CD14-positive monocyte (primary cell): Measurements from ENCODE around the gene UBE2J2. TPM values are rescaled to one million over a fixed set of nuclear protein-coding genes. Genes with fewer than 3 reads are reported as not detected.

Experiments used
- DNase-seq, 3 donors: peaks; one replicate each; pipeline ENCODE4 v3.0.0-alpha.2; 2011 to 2022
- H2AFZ ChIP-seq: 2 replicates; pipeline ENCODE4 v1.6.0; 2012; ENCODE audit warnings: mild to moderate bottlenecking, low read depth, low read length, inconsistent platforms; ENCODE audit not compliant: insufficient read depth, poor library complexity, severe bottlenecking
- H3K27ac ChIP-seq, 2 donors: 1 replicate in 1 of 2; 2 replicates in 1 of 2; pipeline ENCODE4 v1.5.1; 2012 to 2013; ENCODE audit warnings: low read length in 2 of 2, control low read depth in 1 of 2, inconsistent platforms in 1 of 2, low read depth in 1 of 2, mild to moderate bottlenecking in 1 of 2
- H3K27me3 ChIP-seq, 2 donors: one replicate each; pipeline versions ENCODE4 v1.6.0 to v1.6.1; 2011 to 2013; ENCODE audit warnings: low read length in 2 of 2; ENCODE audit not compliant: control insufficient read depth in 2 of 2, insufficient read depth in 2 of 2
- H3K36me3 ChIP-seq, 2 donors: replicated peaks in 1 of 2; 1 replicate in 1 of 2; 2 replicates in 1 of 2; pipeline versions ENCODE4 v1.5.1 to v1.6.1; 2012 to 2013; ENCODE audit warnings: low read length in 2 of 2, control low read depth in 1 of 2, inconsistent platforms in 1 of 2, mild to moderate bottlenecking in 1 of 2; ENCODE audit not compliant: insufficient read depth in 2 of 2, control insufficient read depth in 1 of 2
- H3K4me1 ChIP-seq, 2 donors: 1 replicate in 1 of 2; 2 replicates in 1 of 2; pipeline versions ENCODE4 v1.5.1 to v1.6.1; 2012 to 2013; ENCODE audit warnings: low read length in 2 of 2, control low read depth in 1 of 2, inconsistent platforms in 1 of 2, mild to moderate bottlenecking in 1 of 2, moderate library complexity in 1 of 2; ENCODE audit not compliant: insufficient read depth in 2 of 2, control insufficient read depth in 1 of 2
- H3K4me2 ChIP-seq: replicated peaks from 2 replicates; pipeline ENCODE3; 2012; ENCODE audit warnings: low read length, moderate library complexity, mild to moderate bottlenecking; ENCODE audit not compliant: poor library complexity, severe bottlenecking; ENCODE audit errors: extremely low read depth
- H3K4me3 ChIP-seq, 3 experiments: fragments of 200-600 bp in 1 of 3; sonication (generic) in 1 of 3; replicated peaks in 1 of 3; 1 replicate in 2 of 3; 2 replicates in 1 of 3; pipeline ENCODE4 v1.5.1; 2011 to 2013; ENCODE audit warnings: low read length in 3 of 3, mild to moderate bottlenecking in 3 of 3, control low read depth in 2 of 3, low read depth in 2 of 3, inconsistent platforms in 1 of 3, moderate library complexity in 1 of 3
- H3K79me2 ChIP-seq: 2 replicates; pipeline ENCODE4 v1.6.0; 2012; ENCODE audit warnings: mild to moderate bottlenecking, control low read depth, inconsistent platforms, low read length, moderate library complexity; ENCODE audit not compliant: insufficient read depth
- H3K9ac ChIP-seq: 2 replicates; pipeline ENCODE4 v1.6.0; 2017; ENCODE audit warnings: low read length, mild to moderate bottlenecking; ENCODE audit not compliant: insufficient read depth, poor library complexity, severe bottlenecking
- H3K9me3 ChIP-seq, 2 donors: replicated peaks in 1 of 2; 1 replicate in 1 of 2; 2 replicates in 1 of 2; pipeline versions ENCODE4 v1.5.1 to v1.6.1; 2012 to 2013; ENCODE audit warnings: low read length in 2 of 2, control low read depth in 1 of 2; ENCODE audit not compliant: control insufficient read depth in 1 of 2, insufficient read depth in 1 of 2
- H4K20me1 ChIP-seq: 2 replicates; pipeline ENCODE4 v1.6.0; 2012; ENCODE audit warnings: mild to moderate bottlenecking, low read length, control low read depth, moderate library complexity; ENCODE audit not compliant: insufficient read depth
- H3K27ac Mint-ChIP-seq, 7 donors: one replicate each; pipeline ENCODE4 v1.8.0; 2020; ENCODE audit warnings: mild to moderate bottlenecking in 7 of 7, mixed read lengths in 7 of 7, moderate library complexity in 6 of 7, inconsistent platforms in 2 of 7
- H3K27me3 Mint-ChIP-seq, 3 donors: one replicate each; pipeline ENCODE4 v1.8.0; 2021 to 2022; ENCODE audit warnings: low read depth in 3 of 3, mild to moderate bottlenecking in 3 of 3, mixed read lengths in 3 of 3, moderate library complexity in 3 of 3, inconsistent platforms in 1 of 3
- H3K36me3 Mint-ChIP-seq, 2 donors: one replicate each; pipeline ENCODE4 v1.8.0; 2020; ENCODE audit warnings: mixed read lengths in 2 of 2, inconsistent platforms in 1 of 2, mild to moderate bottlenecking in 1 of 2
- H3K4me1 Mint-ChIP-seq: one replicate; pipeline ENCODE4 v1.8.0; 2020; ENCODE audit warnings: mild to moderate bottlenecking, mixed read lengths
- H3K4me3 Mint-ChIP-seq, 2 donors: one replicate each; pipeline ENCODE4 v1.8.0; 2020; ENCODE audit warnings: mild to moderate bottlenecking in 2 of 2, mixed read lengths in 2 of 2, moderate library complexity in 1 of 2
- H3K9me3 Mint-ChIP-seq, 7 donors: one replicate each; pipeline ENCODE4 v1.8.0; 2020 to 2022; ENCODE audit warnings: mixed read lengths in 7 of 7, mild to moderate bottlenecking in 6 of 7, moderate library complexity in 6 of 7, inconsistent platforms in 2 of 7
- CTCF ChIP-seq: fragments of 200-600 bp; IDR thresholded peaks from one replicate; pipeline ENCODE4 v1.8.0; 2022; ENCODE audit warnings: antibody characterized with exemption, mild to moderate bottlenecking
- WGBS: methylation state at CpG from one replicate; pipeline ENCODE4 v1.1.5; 2013; ENCODE audit warnings: missing lambda C conversion rate; ENCODE audit not compliant: insufficient coverage; 5-methylcytosine and 5-hydroxymethylcytosine counted together
- intact Hi-C, 2 donors: fragments of 100-400 bp; cut with micrococcal nuclease; formaldehyde crosslinking; loops; one replicate each; pipeline versions ENCODE4 v1.15.0 to v1.15.1; 2023
- polyA plus RNA-seq, 3 donors: library from polyadenylated mRNA; depleted of rRNA in 1 of 3; unstranded in 2 of 3; stranded (reverse) in 1 of 3; fragments of 300-500 nt in 2 of 3; fragments of >200 nt in 1 of 3; fragmentation: Illumina TruSeq in 2 of 3; gene quantifications; 1 replicate in 2 of 3; 2 replicates in 1 of 3; pipeline ENCODE4 v1.2.3, GENCODE V29; 2012 to 2021

Gene UBE2J2
- polyA plus RNA-seq, 3 donors, result 36.5 to 83.2 (median 72.1) TPM

DNA sequence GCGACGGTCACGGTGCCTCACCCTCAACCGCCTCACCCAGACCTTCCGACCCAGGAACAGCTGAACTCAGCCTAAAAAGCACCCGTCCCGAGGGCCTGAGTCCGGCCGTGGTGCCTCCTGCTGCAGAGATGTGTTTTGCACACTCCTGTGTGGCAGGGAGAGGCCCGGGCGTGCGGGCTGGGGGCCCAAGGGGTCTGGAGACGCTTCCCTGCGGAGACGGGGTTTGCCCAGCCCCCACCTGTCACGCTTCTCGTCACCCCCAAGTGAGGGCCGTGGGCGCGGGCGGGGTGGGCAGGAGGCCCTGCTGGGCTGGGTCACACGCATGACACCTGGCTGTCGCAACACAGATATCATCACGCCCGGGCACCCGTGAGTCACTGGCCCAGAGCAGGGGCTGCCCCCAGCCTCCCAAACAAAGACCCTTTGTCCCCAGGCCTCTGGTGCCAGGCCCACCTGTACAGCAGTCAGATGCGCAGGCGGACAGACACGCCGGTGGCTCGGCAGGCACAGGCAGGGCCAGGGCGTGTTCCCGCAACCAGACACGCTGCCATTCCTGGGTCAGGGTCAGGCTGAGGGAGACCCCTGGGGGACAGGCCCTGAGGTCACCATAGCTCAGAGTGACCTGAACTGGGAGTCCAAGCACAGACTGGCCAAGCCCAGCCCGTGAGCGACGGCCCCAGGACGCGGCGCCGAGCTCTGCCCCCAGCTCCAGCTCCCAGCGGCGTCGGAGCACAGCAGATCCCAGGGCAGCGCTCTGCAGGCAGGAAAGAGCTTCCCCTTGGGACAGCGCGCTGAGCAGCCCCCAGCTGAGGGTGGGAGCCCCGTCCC lies 35.6 kb downstream of the UBE2J2 start:
- no peak for DNase-seq
- H3K79me2 ChIP-seq, result peaks cover 13% of the 10 kb centered on the region
- Mint-ChIP-seq H3K4me1 (peaks cover 12% of the 10 kb centered on the region), H3K27ac (no peak overlapping the region), H3K4me3 (no peak overlapping the region), H3K27me3 (peaks cover 0 to 38% (median 1%) of the 10 kb centered on the region in 3 donors), H3K36me3 (peaks cover 13 to 15% of the 10 kb centered on the region in 2 donors), H3K9me3 (peaks cover 0 to 2% (median 0%) of the 10 kb centered on the region in 7 donors)
- WGBS, result 67% methylated on average over 48 of the region's 48 CpGs
- no peaks in the 10 kb centered on the region for H3K9me3 ChIP-seq
- H4K20me1 ChIP-seq, result peaks cover 6% of the 10 kb centered on the region
- no peak overlapping the region for H3K4me2 ChIP-seq
- no peak for TF ChIP-seq CTCF
- H3K9ac ChIP-seq, result no peak overlapping the region
- intact Hi-C loops, result loop anchor here in 1 of 2 donors (10.0 kb wide), 1 partner anchor 203 kb away; no protein-coding TSS in a partner anchor
- H3K4me3 ChIP-seq, result no peak overlapping the region
- peaks cover 0 to 4% of the 10 kb centered on the region in 2 donors for H3K4me1 ChIP-seq
- no peak overlapping the region for H2AFZ ChIP-seq
- H3K27me3 ChIP-seq, result peaks cover 0 to 6% of the 10 kb centered on the region in 2 donors
- H3K27ac ChIP-seq, result no peak overlapping the region
- H3K36me3 ChIP-seq, result peaks cover 0 to 3% of the 10 kb centered on the region in 2 donors

GRCh38 chr1:1236945-1237873 lies 36.4 kb downstream of the UBE2J2 start:
- no peak for DNase-seq
- peaks cover 0 to 5% (median 0%) of the 10 kb centered on the region in 7 donors for H3K9me3 Mint-ChIP-seq
- Histone ChIP-seq H4K20me1 (peaks cover 6% of the 10 kb centered on the region), H3K9me3 (no peaks in the 10 kb centered on the region), H3K79me2 (peaks cover 18% of the 10 kb centered on the region), H3K4me3 (no peak overlapping the region), H3K4me2 (no peak overlapping the region), H2AFZ (no peak overlapping the region), H3K27me3 (peaks cover 0 to 6% of the 10 kb centered on the region in 2 donors), H3K27ac (no peak overlapping the region), H3K9ac (no peak overlapping the region), H3K4me1 (peaks cover 3 to 12% of the 10 kb centered on the region in 2 donors), H3K36me3 (peaks cover 0 to 3% of the 10 kb centered on the region in 2 donors)
- no peak overlapping the region for H3K4me3 Mint-ChIP-seq
- peak overlapping the region in 1 of 7 donors; percentile 45 for H3K27ac Mint-ChIP-seq
- peaks cover 13 to 15% of the 10 kb centered on the region in 2 donors for H3K36me3 Mint-ChIP-seq
- peaks cover 14% of the 10 kb centered on the region for H3K4me1 Mint-ChIP-seq
- H3K27me3 Mint-ChIP-seq, result peaks cover 0 to 38% (median 1%) of the 10 kb centered on the region in 3 donors
- no peak for TF ChIP-seq CTCF
- 56% methylated on average over 26 of the region's 34 CpGs for WGBS
- intact Hi-C loops, result loop anchor here in 1 of 2 donors (10.0 kb wide), 1 partner anchor 202 kb away; no protein-coding TSS in a partner anchor
